ENCODE results near the gene WNK2.

DNA sequence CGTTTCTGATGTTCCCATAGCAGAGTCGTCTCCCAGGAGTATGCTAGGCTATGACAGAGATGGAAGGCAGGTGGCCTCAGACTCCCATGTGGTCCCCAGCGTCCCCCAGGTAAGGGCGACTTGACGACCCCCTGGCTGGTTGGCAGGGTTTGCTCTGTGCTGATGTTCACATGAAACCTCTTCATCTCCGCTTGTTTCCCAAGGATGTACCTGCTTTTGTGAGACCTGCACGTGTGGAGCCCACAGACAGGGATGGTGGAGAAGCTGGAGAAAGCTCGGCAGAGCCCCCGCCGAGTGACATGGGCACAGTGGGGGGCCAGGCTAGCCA, 108.3 kb downstream of the WNK2 start:
- TF ChIP-seq, protein P1, sequence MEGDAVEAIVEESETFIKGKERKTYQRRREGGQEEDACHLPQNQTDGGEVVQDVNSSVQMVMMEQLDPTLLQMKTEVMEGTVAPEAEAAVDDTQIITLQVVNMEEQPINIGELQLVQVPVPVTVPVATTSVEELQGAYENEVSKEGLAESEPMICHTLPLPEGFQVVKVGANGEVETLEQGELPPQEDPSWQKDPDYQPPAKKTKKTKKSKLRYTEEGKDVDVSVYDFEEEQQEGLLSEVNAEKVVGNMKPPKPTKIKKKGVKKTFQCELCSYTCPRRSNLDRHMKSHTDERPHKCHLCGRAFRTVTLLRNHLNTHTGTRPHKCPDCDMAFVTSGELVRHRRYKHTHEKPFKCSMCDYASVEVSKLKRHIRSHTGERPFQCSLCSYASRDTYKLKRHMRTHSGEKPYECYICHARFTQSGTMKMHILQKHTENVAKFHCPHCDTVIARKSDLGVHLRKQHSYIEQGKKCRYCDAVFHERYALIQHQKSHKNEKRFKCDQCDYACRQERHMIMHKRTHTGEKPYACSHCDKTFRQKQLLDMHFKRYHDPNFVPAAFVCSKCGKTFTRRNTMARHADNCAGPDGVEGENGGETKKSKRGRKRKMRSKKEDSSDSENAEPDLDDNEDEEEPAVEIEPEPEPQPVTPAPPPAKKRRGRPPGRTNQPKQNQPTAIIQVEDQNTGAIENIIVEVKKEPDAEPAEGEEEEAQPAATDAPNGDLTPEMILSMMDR (IDR thresholded peaks at IDR 0.05; ENCODE audit: low read depth, low read length) = no peak
- no peak for TF ChIP-seq EZH2phosphoT487 (IDR thresholded peaks at IDR 0.05; ENCODE audit: low read depth)

Measured in OCI-LY3 (cell line).